Renal pelvis (tissue), 12 donors: Measurements from ENCODE around the gene RBM3. TPM values are rescaled to one million over a fixed set of nuclear protein-coding genes. Genes with fewer than 3 reads are reported as not detected.
A peak's percentile ranks its signal among the peaks of the same experiment; 100 is the strongest.
"Not testable (repeated sequence)": the region's sequence is repeated elsewhere in the genome, so short reads cannot be mapped to it uniquely, and the experiment has no call there.

ENCODE experiments used
- DNase-seq: peaks from one replicate; pipeline ENCODE4 v3.0.0-alpha.2; 2013
- long read RNA-seq, 16 experiments: transcript quantifications; one replicate each; lab custom pipeline, GENCODE V29; 2026
- polyA plus RNA-seq, 3 donors: library from polyadenylated mRNA; unstranded; fragments of 120-200 nt; gene quantifications; one replicate each; pipeline ENCODE4 v1.2.1, GENCODE V29; 2013; ENCODE audit not compliant: insufficient read length in 3 of 3

RBM3 gene
- 100 to 1,000 TPM; 220 to 346 (median 304) TPM for polyA plus RNA-seq
- long read RNA-seq, donor 1, transcript RBM3-203 (7 exons, 2,162 nt) = major isoform, 76 of 181 reads
- long read RNA-seq, donor 1, transcript RBM3-204 (8 exons, 1,375 nt) = minor isoform, 8 of 181 reads
- long read RNA-seq, donor 1, transcript RBM3-206 (3 exons, 947 nt) = minor isoform, 5 of 181 reads
- long read RNA-seq, donor 1, partial matches to known transcripts = 82 of 181 reads
- long read RNA-seq, donor 1, other reads (novel, unspliced or antisense) = 8 of 181 reads
- long read RNA-seq, donor 2, transcript RBM3-203 (7 exons, 2,162 nt) = major isoform, 79 of 106 reads
- long read RNA-seq, donor 2, partial matches to known transcripts = 24 of 106 reads
- long read RNA-seq, donor 2, other reads (novel, unspliced or antisense) = 0 of 106 reads
- long read RNA-seq, donor 3, transcript RBM3-203 (7 exons, 2,162 nt) = major isoform, 65 of 71 reads
- long read RNA-seq, donor 3, partial matches to known transcripts = 0 of 71 reads
- long read RNA-seq, donor 3, other reads (novel, unspliced or antisense) = 0 of 71 reads
- long read RNA-seq, donor 4, transcript RBM3-203 (7 exons, 2,162 nt) = major isoform, 65 of 78 reads
- long read RNA-seq, donor 4, partial matches to known transcripts = 0 of 78 reads
- long read RNA-seq, donor 4, other reads (novel, unspliced or antisense) = 6 of 78 reads
- long read RNA-seq, donor 5, transcript RBM3-203 (7 exons, 2,162 nt) = major isoform, 43 of 45 reads
- long read RNA-seq, donor 5, partial matches to known transcripts = 0 of 45 reads
- long read RNA-seq, donor 5, other reads (novel, unspliced or antisense) = 0 of 45 reads
- long read RNA-seq, donor 6, transcript RBM3-203 (7 exons, 2,162 nt) = major isoform, 68 of 89 reads
- long read RNA-seq, donor 6, partial matches to known transcripts = 13 of 89 reads
- long read RNA-seq, donor 6, other reads (novel, unspliced or antisense) = 0 of 89 reads
- long read RNA-seq, donor 7, transcript RBM3-204 (8 exons, 1,375 nt) = minor isoform, 5 of 126 reads
- long read RNA-seq, donor 7, transcript RBM3-203 (7 exons, 2,162 nt) = major isoform, 96 of 126 reads
- long read RNA-seq, donor 7, partial matches to known transcripts = 13 of 126 reads
- long read RNA-seq, donor 7, other reads (novel, unspliced or antisense) = 7 of 126 reads
- long read RNA-seq, donor 8, transcript RBM3-203 (7 exons, 2,162 nt) = major isoform, 59 of 74 reads
- long read RNA-seq, donor 8, partial matches to known transcripts = 5 of 74 reads
- long read RNA-seq, donor 8, other reads (novel, unspliced or antisense) = 0 of 74 reads
- long read RNA-seq, donor 9, transcript RBM3-204 (8 exons, 1,375 nt) = minor isoform, 5 of 133 reads
- long read RNA-seq, donor 9, transcript RBM3-203 (7 exons, 2,162 nt) = major isoform, 107 of 133 reads
- long read RNA-seq, donor 9, partial matches to known transcripts = 12 of 133 reads
- long read RNA-seq, donor 9, other reads (novel, unspliced or antisense) = 0 of 133 reads
- long read RNA-seq, donor 10, transcript RBM3-203 (7 exons, 2,162 nt) = major isoform, 57 of 80 reads
- long read RNA-seq, donor 10, partial matches to known transcripts = 14 of 80 reads
- long read RNA-seq, donor 10, other reads (novel, unspliced or antisense) = 5 of 80 reads
- long read RNA-seq, donor 11, transcript RBM3-203 (7 exons, 2,162 nt) = major isoform, 62 of 81 reads
- long read RNA-seq, donor 11, partial matches to known transcripts = 13 of 81 reads
- long read RNA-seq, donor 11, other reads (novel, unspliced or antisense) = 0 of 81 reads
- long read RNA-seq, donor 12, transcript RBM3-203 (7 exons, 2,162 nt) = major isoform, 94 of 129 reads
- long read RNA-seq, donor 12, transcript RBM3-204 (8 exons, 1,375 nt) = minor isoform, 10 of 129 reads
- long read RNA-seq, donor 12, partial matches to known transcripts = 16 of 129 reads
- long read RNA-seq, donor 12, other reads (novel, unspliced or antisense) = 5 of 129 reads
- long read RNA-seq, donor 13, transcript RBM3-203 (7 exons, 2,162 nt) = major isoform, 41 of 59 reads
- long read RNA-seq, donor 13, partial matches to known transcripts = 11 of 59 reads
- long read RNA-seq, donor 13, other reads (novel, unspliced or antisense) = 0 of 59 reads
- long read RNA-seq, donor 14, transcript RBM3-202 (6 exons, 1,130 nt) = minor isoform, 10 of 278 reads
- long read RNA-seq, donor 14, transcript RBM3-206 (3 exons, 947 nt) = minor isoform, 7 of 278 reads
- long read RNA-seq, donor 14, transcript RBM3-204 (8 exons, 1,375 nt) = minor isoform, 6 of 278 reads
- long read RNA-seq, donor 14, transcript RBM3-203 (7 exons, 2,162 nt) = major isoform, 143 of 278 reads
- long read RNA-seq, donor 14, partial matches to known transcripts = 110 of 278 reads
- long read RNA-seq, donor 14, other reads (novel, unspliced or antisense) = 0 of 278 reads
- long read RNA-seq, donor 15, transcript RBM3-204 (8 exons, 1,375 nt) = minor isoform, 6 of 110 reads
- long read RNA-seq, donor 15, transcript RBM3-203 (7 exons, 2,162 nt) = major isoform, 67 of 110 reads
- long read RNA-seq, donor 15, partial matches to known transcripts = 22 of 110 reads
- long read RNA-seq, donor 15, other reads (novel, unspliced or antisense) = 9 of 110 reads
- long read RNA-seq, donor 16, transcript RBM3-203 (7 exons, 2,162 nt) = major isoform, 82 of 173 reads
- long read RNA-seq, donor 16, partial matches to known transcripts = 80 of 173 reads
- long read RNA-seq, donor 16, other reads (novel, unspliced or antisense) = 5 of 173 reads

DNA sequence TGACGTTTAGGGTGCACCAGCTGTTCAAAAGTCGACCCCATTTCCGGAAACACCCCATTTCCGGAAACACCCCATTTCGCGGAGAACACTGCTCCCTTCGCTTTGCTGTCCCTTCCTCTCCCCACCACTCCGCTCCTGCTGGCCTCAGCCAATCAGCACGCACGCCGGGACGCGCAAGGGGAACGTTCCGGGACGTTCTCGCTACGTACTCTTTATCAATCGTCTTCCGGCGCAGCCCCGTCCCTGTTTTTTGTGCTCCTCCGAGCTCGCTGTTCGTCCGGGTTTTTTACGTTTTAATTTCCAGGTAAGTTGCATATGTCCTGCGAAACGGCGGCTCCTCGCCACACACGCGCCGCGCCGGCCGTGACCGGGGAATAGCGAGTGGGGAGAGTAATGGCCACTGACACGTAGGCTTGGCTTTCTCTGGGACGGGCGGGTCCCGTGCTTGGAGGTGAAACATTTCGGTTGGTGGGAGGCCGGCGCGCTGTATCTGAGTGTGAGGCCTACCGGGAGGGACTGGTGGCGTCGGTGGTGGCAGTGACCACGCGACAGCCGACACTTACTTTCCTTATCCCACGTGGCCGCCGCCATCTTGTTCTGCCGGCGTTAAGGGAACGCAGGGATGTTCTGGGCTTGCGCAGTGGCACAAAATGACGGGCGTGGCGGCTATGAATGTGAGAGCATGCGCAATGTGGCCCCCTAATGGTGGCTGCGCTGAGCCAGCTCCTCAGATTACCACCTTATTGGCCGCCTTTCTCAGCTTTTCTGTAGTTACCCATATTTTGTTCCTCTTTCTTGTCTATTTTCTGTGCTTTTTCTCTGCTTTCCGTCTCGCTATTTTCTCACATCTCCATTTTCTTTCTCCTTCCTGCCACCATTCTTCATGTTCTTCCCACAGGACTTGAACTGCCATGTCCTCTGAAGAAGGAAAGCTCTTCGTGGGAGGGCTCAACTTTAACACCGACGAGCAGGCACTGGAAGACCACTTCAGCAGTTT lies at the start of gene RBM3:
Gene RBM3 (plus strand): TSS at position 215 of the 997 bp plus-strand sequence. CDS start 697 bp downstream, at position 912.
- DNase-seq = peak; percentile 89

DNA sequence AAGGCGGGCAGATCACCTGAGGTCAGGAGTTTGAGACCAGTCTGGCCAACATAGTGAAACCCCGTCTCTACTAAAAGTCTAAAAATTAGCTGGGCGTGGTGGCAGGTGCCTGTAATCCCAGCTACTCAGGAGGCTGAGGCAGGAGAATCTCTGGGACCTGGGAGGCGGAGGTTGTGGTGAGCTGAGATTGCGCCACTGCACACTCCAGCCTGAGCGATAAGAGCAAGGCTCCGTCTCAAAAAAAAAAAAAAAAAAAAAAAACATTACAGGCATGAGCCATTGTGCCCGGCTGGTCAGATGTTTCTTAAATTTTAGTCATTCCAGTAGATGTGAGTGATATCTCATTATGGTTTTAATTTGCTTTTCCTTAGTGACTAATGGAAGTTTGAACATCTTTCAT lies 48.4 kb upstream of the RBM3 start:
- DNase-seq = not testable (repeated sequence)

DNA sequence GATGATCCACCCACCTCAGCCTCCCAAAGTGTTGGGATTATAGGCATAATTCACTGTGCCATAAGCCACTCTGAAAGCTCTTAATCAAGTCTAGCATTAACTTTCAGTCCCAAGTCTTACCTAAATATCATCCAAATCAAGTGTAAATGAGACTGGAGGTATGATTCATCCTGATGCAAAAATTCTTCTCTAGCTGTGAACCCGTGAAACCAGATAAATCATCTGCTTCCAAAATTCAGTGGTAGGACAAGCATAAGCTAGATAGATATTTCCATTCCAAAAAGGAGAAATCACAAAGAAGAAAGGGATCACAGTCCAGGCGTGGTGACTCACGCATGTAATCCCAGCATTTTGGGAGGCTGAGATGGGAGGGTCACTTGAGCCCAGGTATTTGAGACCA lies 43.5 kb upstream of the RBM3 start:
- DNase-seq = no peak

DNA sequence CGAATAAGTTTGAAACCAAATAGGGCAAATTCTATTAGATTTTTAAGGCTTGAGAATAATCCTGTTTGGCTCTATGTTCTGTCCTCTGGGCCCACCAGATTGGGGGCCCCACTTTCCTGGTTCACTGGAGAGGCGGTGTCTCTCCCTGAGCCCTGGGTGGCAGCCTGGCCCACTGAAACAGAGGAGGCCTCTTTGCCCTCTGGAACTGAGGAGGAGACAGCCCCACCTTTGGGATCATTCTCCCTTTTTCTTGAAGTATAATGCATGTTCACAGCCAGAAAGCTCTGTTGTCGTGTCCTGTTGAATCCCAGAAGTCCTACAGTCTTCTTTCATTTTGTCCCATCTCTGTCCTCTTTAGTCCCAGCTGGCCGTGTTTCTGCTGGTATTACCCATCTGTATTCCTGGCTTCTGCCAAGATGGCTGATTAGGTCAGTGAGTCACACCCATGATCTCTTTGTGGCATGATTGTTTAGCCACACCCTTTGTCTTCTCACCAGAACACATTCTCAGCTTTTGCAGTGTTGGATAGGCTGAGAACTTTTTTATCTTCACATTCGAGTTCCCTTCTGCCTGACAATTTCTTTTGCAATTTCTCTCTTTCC lies 42.8 kb upstream of the RBM3 start:
- no peak for DNase-seq

DNA sequence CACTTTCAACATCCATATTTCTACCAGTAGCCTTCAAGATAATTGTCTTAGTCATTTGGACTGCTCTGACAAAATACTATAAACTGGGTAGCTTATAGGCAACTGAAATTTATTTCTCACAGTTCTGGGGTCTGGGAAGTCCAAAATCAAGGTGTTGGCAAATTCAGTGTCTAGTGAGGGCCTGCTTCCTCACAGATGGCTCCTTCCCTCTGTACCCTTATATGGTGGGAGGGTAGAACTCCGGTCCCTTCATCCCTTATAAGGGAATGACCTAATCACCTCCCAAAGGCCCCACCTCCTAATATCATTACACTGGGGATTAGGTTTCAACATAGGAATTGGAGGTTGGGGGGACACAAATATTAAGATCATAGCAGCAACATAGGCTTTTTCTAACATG lies 42.1 kb upstream of the RBM3 start:
- DNase-seq = no peak

DNA sequence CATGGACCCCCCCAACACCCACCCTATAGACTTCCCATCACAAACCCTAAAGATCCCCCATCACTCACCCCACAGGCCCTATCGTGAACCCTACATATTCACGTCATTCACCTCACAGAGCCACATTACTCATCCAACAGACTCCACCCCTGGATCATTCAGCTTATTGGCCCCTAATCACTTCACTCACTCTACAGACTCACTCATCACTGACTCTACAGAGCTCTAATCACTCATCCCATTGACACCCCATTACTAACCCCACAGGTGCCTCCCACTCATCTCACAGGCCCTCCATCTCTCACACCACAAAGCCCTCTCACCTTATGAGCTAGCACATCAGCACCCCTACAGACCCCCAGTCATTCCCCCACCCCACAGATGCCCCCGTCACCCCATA lies 41.1 kb upstream of the RBM3 start:
- no peak for DNase-seq

DNA sequence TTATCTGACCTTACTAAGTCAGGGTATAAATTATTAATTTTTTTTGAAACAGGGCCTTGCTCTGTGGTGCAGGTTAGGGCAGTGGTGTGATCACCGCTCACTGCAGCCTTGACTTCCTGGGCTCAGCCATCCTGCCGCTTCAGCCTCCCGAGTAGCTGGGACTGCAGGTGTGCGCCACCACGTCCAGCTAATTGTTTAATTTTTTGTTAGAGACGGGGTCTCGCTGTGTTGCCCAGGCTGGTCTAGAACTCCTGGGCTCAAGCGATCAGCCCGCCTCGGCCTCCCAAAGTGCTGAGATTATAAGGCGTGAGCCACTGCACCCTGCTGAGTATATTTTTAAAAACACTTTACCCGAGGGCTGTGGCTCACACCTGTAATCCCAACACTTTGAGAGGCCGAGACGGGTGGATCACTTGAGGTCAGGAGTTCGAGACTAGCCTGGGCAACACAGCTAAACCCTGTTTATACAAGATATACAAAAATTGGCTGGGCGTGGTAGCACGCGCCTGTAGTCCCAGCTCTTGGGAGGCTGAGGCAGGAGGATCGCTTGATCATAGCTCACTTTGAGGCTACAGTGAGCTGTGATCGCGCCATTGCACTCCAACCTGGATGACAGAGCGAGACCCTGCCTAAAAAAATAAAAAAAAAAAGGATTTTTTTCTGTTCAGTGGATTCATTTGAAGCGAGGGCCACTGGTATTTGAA lies 35.5 kb upstream of the RBM3 start:
- DNase-seq = no peak

DNA sequence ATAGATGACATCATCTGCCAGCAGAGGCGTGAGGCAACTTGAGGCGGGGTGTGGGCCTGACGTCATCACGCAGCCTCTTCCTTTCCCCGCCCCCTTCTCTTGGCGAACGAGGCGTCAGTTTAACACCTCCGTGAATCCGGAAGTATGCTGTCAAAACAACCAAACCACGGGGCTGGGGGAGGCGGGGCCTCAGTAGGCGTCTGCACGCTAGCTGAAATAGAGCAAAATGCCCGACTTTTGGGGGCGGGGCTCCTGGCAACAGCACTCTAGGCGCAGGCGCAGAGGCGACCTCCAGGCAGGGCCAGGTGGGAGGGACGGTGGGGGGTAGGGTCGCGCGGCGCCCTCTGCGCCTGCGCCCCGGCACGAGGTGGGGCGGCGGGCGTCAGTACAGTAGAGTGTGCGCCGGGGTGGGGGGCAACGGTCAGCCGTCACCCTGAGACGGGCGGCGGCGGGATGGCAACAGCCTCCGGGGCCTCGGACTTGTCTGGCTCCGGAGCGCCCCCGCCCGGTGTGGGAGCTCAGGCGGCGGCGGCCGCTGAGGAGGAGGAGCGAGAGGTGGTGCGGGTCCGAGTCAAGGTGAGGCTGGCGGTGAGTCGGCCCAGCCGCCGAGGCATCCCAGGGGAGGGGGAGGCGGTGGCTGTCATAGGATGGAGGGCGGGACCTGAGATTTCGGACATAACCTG lies 34.8 kb upstream of the RBM3 start, which contains the start of gene TBC1D25:
Gene TBC1D25 (plus strand): TSS at position 370 of the 683 bp plus-strand sequence. CDS start 84 bp downstream, at position 454.
- DNase-seq = peak; percentile 94

DNA sequence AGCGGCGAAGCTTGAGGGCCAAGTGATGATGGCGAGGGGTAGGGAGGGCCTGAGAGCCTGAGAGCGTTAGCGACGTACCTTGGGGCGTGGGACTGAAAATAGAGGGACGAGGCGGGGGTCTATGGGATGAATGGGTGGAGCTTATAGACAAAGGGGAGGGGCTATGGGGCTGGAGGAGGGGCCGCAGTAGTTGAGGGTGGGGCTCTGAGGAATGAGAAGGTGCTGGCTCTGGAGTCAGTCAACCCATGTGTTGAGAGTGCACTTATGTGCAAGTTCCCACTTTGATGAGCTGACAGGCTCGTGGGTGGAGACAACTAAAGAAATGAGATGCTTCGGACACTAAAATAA lies 34.3 kb upstream of the RBM3 start:
- peak; percentile 35 for DNase-seq

DNA sequence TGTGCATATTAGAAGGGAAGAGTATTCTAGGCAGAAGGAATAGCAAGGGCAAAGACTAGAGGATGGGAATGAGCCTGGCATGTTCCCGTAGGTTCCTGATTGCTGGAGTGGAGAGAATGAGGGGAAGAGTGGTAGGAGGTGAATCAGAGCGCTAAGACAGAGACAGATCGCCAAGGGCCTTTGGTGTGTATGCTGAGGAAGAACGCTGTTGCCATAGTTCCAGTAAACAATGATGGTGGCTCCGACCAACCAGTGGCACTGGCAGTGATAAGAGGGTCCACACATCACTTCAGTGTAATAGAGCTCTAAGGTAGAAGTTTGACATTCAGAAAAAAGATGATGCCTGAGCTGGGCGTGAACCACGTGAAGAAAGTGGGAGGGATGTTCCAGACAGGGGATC lies 33.8 kb upstream of the RBM3 start:
- no peak for DNase-seq

DNA sequence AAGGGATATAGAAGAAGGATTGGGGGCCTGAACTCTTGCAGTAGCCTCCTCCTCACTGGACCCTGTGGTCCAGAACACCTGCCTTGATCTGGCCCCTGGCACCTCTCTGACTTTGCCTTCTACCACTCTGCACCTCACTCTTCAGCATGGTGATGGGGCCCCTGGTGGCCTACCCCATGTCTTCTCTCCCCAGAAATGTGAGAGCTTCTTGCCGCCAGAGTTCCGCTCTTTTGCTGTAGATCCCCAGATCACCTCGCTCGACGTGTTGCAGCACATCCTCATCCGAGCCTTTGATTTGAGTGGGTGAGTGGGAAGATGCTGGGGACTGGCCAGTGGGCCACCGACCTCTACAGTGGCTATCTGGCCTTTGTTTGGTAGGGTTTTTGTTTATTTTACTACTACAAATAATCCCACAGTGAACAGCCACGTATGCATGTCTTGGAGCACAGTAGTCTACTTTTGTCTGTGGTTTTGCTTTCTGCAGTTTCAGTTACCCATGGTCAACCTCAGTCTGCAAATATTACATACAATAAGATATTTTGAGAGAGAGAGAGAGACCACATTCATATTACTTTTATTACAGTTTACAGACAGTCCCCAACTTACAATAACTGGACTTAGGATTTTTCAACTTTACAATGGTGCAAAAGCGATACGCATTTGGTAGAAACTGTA lies 33.0 kb upstream of the RBM3 start:
- no peak for DNase-seq

DNA sequence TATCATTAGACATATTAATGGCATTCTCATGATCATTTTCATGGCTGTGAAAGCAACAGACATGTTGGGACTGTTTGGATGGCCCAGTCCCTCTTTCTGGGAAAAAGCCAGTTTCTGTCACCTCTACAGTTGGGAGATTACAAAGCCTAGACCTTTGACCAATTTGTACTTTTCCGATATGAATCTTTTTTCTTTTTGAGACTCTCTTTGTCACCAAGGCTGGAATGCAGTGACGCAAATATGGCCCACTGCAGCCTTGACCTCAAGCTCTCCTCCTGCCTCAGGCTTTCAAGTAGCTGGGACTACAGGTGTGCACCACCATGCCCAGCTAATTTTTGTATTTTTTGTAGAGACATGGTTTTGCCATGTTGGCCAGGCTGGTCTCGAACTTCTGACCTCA lies 25.4 kb upstream of the RBM3 start:
- DNase-seq = no peak

DNA sequence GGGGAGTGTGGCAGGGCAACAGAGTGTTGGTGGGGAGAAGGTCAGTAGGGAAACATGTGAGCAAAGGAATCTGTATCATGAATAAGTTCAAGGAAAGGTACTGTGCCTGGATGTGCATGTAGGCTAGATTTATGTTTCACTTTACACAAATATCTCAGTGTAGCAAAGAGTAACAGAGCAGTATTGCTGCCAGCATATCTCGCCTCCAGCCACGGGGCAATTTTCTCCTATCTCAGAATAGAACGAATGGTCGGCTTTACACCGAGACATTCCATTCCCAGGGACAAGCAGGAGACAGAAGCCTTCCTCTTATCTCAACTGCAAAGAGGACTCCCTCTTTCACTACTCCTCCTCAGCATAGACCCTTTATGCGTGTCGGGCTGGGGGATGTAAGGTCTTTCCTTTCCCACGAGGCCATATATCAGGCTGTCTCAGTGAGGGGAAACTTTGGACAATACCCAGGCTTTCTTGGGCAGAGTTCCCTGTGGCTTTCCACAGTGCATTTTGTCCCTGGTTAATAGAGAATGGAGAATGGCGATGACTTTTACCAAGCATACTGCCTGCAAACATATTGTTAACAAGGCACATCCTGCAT lies 18.5 kb upstream of the RBM3 start:
- not testable (repeated sequence) for DNase-seq

DNA sequence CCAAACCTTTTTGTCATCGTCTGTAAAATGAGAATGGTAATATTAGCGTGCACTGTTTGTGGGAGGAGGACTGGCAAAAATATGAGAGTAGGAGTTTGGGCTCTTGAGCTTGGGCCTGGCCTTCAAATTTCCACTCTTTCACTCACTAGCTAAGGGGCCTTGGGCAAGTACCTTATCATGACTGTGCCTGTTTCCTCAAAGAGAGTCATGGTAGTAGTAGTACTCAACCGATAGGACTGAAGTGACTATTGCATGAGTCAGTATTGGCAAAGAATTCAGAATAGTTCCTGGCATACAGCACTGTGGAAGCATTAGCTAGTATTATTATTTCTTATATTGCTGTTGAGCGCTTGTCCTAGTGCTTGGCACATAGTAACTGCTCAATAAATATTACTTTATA lies 16.0 kb upstream of the RBM3 start:
- DNase-seq = no peak

DNA sequence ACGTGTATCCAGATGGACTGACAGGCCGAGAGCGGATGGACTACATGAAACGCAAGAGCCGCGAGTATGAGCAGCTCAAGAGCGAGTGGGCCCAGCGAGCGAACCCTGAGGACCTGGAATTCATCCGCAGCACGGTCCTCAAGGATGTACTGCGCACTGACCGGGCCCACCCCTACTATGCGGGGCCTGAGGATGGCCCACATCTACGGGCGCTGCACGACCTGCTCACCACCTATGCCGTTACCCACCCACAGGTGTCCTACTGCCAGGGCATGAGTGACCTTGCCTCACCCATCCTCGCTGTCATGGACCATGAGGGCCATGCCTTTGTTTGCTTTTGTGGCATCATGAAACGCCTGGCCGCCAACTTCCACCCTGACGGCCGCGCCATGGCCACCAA lies 14.6 kb upstream of the RBM3 start:
- DNase-seq = no peak
